Coronary artery (tissue), 2 donors: ENCODE results near the gene HSD3B7.

Experiments
- DNase-seq: peaks from one replicate; pipeline ENCODE4 v3.0.0-alpha.2; 2017; ENCODE audit warnings: low spot score
- H3K27ac ChIP-seq, 2 donors: fragments of 200-600 bp; sonication (generic); one replicate each; pipeline ENCODE4 v1.5.1; 2016 to 2019
- H3K4me3 ChIP-seq: fragments of 200-600 bp; sonication (generic); 2 replicates; pipeline ENCODE4 v1.5.1; 2016; ENCODE audit warnings: mild to moderate bottlenecking, moderate library complexity
- CTCF ChIP-seq: fragments of 200-600 bp; sonication (generic); IDR thresholded peaks from one replicate; pipeline ENCODE4 v1.5.1; 2019; ENCODE audit warnings: antibody characterized with exemption

HSD3B7 gene

DNA sequence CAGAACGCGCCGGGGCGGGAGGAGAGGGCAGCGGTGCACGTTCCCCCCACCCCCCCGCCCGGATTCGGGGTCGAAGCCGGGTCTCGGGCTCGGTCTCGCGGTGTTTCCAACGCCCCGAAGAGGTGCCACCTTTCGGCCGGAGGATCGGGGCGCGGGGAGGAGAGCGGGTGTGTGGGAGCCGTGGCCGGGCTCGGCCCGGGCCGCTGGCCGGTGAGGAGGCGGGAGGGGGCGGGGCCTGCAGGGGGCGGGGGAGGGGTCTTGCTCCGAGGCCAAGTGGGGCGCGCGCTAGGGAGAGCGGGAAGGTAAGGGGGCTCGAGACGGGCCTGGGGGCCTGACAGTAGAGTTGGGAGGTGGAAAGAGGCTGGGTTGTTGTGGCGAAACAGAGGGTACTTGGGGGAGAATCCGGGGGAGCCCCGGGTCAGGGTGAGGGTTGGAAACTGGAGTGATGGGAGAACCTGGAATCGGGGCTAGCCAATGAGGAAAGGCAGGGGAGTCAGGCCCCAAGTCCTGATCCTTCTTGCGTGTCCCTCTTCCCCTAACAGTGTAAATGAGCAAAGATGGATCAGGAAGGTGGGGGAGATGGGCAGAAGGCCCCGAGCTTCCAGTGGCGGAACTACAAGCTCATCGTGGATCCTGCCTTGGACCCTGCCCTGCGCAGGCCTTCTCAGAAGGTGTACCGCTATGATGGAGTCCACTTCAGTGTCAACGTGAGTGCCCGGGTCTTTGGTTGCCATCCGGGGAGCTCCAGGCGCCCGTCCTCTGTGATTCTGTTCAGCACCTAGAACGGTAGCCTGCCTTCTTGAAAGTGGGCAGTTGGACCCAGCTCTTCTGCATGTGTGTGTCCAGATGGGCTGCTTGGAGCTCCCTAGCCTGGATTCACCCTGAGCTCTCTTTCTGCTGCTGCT, 26.6 kb upstream of the HSD3B7 start:
- no peak for TF ChIP-seq CTCF
- no peak for DNase-seq
- Histone ChIP-seq H3K4me3 (peak overlapping the region; percentile 93), H3K27ac (peak overlapping the region; percentile 92 to 98)

GRCh38 chr16:30961384-30961783, 23.6 kb upstream of the HSD3B7 start:
- Histone ChIP-seq H3K27ac (no peak overlapping the region), H3K4me3 (no peak overlapping the region)
- TF ChIP-seq CTCF = no peak
- no peak for DNase-seq

DNA sequence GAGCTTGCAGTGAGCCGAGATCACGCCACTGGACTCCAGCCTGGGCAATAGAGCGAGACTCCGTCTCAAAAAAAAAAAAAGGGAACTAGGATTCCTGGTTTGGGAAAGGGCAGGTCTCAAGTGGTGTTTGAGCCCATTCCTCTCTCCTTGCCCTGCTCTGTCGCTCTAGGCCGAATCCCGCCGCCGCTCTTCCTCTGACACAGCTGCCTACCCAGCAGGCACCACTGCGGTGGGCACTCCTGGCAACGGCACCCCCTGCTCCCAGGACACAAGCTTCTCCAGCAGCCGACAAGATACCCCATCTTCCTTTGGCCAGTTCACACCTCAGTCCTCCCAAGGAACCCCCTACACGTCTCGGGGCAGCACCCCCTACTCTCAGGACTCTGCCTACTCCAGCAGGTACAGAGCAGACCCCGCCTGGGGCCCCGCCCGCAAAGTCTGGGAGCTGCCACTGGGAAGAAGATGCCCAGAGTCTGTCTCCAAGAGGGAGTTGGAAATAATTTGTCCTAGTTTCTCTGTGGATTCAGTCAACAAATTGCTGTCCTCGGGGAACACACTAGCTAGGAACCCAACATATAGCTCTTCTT, 21.0 kb upstream of the HSD3B7 start:
- DNase-seq = no peak
- Histone ChIP-seq H3K27ac (no peak overlapping the region), H3K4me3 (no peak overlapping the region)
- no peak for TF ChIP-seq CTCF

GRCh38 chr16:30964574-30965226, 20.3 kb upstream of the HSD3B7 start:
- DNase-seq = no peak
- no peak overlapping the region for H3K4me3 ChIP-seq
- no peak for TF ChIP-seq CTCF

DNA sequence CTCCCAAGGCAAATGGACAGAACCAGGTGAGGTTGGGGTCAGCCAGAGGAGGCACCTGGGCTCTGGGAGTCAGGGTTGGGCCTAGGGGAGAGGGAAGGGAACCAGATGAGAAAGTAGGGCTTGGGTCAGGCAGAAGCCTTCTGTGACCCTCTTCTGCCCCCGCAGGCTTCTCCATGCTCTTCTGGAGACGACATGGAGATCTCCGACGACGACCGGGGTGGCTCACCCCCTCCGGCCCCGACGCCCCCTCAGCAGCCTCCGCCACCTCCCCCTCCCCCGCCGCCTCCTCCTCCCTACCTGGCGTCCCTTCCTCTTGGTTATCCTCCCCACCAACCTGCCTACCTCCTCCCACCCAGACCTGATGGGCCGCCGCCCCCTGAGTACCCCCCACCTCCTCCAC, 19.6 kb upstream of the HSD3B7 start:
- no peak overlapping the region for H3K4me3 ChIP-seq
- TF ChIP-seq CTCF = no peak
- no peak for DNase-seq
- no peak overlapping the region for H3K27ac ChIP-seq

More at GRCh38 chr16:30964574-30965226, 20.3 kb upstream of the HSD3B7 start:
- no peak overlapping the region for H3K27ac ChIP-seq

DNA sequence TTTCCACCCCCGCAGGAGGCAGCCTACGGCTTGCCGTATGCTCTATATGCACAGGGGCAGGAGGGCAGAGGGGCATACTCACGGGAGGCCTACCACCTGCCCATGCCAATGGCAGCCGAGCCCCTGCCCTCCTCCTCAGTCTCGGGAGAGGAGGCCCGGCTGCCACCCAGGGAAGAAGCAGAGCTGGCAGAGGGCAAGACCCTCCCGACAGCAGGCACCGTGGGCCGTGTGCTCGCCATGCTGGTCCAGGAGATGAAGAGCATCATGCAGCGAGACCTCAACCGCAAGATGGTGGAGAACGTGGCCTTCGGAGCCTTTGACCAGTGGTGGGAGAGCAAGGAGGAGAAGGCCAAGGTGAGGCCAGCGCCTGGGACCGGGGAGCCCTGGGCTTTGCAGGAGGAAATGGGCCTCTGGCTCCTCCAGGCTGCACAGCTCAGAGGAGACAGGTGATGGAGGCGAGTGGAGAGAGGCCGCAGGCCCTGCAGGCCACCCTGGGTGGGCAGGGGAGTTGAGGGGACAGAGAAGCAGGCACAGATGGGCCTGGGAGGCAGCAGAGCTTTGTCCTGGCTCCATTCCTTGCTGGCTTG, 18.9 kb upstream of the HSD3B7 start:
- DNase-seq = no peak
- TF ChIP-seq CTCF = no peak
- Histone ChIP-seq H3K27ac (no peak overlapping the region), H3K4me3 (no peak overlapping the region)
